NCI-H446 (cell line): ENCODE measurements around the gene RASD2.
A peak's percentile ranks its signal among the peaks of the same experiment; 100 is the strongest.

Experiments used
- DNase-seq, 2 experiments: peaks; one replicate each; lab custom pipeline; 2025; lab: John Stamatoyannopoulos, UW

Gene RASD2

GRCh38 chr22:35541254-35541748 lies 670 bp downstream of the RASD2 start:
- no peak for DNase-seq

DNA sequence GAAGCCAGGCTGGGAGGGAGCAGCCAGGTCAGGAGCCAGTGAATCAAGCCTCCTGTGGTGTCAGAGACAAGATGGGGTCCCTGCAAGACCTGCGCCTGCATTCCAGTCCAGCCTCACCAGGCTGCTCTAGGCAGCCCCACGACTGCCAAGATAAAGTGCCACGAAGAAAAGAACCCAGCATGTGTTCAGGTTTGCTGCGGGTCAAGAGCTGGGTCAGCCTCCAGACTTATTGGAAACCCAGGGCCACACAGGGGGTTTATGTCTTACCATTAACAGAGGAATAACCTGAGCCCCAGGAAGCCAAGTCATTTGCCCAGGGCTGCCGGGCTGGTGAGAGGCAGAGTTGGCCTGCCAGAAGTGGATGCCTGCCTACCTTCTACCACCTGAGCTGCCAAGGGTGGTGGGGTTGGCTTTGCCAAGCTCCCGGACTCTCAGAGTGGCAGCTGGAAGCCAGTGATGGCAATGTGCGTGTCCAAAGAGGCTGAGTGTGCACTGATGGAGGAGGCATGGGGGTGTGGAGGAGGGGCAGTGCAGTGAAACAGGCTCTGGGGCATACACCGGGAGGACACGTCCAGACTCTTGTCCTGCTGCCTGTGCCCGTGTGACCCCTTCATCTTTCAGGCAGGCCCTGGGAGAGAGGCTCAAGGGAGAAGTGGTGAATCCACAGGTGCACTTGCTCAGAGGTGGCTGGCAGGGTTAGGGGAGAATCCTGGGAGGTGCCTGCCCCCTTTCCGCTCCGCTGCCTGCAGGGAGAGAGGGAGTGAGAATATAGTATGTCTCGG lies 1.7 kb downstream of the RASD2 start:
- no peak for DNase-seq

DNA sequence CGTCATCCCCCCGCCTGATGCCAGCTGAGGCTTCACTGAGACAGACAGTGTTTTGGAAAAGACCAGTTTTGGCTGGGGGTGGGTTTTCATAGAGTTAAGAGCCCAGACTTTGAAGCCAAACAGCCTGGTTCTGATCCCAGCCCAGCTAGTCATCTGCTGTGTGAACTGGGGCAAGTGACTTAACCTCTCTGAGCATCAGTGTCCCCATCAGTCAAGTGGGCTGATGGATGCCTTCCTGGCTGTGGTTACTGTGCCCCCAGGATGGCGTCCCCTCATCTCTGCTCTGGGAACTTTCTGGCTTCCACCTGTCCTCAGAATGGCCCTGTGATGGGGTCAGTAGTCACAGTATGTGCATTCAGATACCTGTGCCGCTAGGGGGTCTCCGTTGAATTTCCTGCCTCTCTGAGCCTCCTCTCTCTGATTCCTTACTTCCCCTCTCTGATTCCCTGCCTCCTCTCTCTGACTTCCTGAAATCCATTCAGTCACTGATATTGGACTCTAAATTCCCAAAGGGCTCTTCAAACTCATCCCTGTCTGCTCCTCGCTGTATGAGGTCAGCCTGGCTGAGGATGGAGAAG lies 2.4 kb downstream of the RASD2 start:
- DNase-seq, result no peak

DNA sequence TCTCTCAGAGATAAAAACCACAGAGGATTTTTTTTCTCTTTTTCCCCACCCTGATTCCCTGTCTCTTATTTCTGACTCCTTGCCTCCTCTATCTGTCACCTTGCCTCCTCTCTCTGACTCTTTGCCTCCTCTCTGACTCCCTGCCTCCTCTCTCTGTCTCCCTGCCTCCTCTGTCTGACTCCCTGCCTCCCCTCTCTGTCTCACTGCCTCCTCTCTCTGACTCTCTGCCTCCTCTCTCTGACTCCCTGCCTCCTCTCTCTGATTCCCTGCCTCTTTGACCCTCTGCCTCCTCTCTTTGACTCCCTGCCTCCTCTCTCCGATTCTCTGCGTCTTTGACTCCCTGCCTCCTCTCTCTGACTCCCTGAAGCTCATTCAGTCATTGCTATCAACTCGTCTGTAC lies 3.1 kb downstream of the RASD2 start:
- no peak for DNase-seq

DNA sequence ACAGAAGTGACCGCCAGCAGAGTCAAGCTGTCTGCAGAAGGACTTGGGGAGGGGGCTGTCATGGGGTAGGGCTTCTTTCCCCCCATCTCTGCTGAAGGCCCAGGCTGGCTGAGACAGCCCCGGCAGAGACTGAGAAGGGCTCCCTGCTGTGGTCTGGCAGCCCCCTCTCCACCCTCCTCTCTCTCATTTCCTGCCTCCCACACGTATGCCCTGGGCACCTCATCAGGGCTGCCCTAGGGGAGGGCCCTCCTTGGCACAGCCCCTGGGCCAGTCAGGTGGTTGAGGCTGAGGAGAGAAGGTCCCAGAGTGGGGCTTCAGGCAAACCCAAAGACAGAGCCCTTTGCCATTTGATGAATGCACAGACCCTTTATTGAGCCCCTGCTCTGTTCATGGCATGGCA lies 3.6 kb downstream of the RASD2 start:
- DNase-seq, result no peak

DNA sequence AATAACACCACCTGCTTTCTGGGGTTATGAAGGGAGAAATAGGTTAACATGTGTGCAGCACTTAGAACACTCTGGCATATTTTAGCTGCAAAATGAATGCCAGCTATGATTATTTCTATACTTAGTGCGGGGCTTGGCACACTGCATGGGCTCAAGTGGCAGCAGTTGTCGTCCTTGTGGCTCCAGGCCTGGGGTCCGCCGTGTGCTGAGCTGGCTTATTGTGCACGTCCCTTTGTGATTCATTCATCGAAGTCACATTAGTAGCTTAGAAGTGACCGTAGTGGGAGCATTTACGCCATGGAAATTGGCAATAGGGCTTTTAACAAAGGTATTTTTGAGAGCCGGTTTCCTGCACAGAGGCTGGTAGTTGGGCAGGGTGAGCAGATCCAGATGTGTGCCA lies 4.2 kb downstream of the RASD2 start:
- DNase-seq, result no peak

DNA sequence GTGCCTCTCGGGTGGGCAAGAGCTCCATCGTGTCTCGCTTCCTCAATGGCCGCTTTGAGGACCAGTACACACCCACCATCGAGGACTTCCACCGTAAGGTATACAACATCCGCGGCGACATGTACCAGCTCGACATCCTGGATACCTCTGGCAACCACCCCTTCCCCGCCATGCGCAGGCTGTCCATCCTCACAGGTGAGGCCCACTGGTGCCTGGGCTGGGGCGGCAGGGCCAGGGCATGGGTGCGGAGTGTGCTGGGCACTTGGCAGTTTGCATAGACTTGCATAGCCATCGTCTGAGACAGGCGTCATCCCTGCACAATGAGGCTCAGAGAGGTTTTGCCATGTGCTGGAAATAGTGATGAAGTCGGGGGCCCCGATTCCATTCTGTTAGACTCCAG lies 6.3 kb downstream of the RASD2 start:
- DNase-seq, result no peak

DNA sequence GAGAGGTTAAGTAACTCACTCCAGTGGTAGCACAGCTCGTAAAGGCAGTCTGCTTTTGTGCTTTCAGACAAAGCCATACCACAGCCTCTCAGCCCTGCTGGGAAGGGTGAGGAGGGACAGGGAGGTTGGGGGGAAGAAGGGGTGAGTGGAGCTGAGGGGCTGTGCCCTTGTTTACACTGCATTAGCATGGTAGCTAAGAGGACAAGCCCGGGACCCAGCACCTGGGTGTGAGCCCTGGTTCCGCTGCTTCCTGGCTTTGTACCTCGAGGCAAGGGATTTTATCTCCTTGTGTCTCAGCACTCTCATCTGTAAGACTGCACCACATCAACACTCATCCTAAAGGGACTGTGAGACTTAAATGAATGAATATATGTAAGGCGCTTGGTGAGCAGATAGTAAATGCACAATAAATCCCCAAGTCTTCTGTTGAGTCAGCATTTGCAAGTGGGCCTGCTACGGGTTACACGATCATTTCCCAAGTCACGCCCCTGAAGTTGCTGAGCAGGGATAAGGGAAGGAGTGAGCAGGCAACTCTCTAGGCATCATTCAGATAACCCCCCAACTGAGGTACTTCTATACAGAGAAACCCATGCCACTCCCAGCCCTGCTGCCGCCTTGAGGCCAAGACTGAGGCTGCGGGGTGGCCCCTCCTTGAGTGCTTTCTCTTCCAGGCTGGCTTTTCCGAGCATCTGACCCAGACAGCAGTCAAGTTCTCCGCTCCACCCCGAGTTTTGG lies 7.5 kb downstream of the RASD2 start:
- DNase-seq, result no peak

DNA sequence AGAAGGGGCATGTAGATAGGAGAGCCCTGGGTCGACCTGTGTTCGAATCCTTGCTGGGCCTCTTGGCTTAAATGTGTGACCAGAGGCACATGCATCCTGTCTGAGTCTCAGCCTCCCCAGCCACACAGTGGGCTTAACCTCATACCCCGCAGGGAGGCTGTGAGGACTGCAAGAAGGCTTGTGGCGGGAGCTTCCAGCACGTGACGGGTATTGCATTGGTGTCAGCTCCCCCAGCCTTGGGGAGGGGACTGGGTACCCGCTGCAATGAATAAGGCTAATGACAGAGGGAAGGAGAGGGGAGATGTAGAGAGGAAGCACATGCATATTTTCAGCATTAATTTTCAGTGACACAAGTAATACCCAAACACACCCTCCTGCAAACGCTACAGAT lies 8.1 kb downstream of the RASD2 start:
- DNase-seq, result no peak

DNA sequence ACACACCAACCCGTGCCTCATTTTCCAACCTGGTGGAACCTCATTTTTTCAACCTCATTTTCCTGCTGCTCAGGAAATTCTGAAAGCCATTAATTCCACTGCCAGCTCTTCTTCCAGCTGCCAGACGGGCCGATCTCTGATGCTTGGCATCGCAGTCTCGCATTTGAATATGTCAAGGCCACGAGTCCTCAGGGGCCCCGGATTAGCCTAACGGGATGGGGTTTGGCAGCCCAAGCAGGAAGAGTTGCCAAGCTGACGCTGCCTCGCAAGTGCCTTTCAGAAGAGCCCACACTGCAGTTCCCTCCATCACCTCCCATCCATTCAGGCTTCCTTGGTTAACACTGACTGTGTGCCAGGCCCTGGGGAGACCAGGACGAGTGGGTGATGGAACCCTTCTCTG lies 8.7 kb downstream of the RASD2 start:
- DNase-seq, result peak; percentile 81 to 90

DNA sequence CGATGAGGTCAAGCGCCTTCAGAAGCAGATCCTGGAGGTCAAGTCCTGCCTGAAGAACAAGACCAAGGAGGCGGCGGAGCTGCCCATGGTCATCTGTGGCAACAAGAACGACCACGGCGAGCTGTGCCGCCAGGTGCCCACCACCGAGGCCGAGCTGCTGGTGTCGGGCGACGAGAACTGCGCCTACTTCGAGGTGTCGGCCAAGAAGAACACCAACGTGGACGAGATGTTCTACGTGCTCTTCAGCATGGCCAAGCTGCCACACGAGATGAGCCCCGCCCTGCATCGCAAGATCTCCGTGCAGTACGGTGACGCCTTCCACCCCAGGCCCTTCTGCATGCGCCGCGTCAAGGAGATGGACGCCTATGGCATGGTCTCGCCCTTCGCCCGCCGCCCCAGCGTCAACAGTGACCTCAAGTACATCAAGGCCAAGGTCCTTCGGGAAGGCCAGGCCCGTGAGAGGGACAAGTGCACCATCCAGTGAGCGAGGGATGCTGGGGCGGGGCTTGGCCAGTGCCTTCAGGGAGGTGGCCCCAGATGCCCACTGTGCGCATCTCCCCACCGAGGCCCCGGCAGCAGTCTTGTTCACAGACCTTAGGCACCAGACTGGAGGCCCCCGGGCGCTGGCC lies 11.0 kb downstream of the RASD2 start:
- no peak for DNase-seq

- DNase-seq, result peak in 1 of 2 experiments; percentile 32
These were observed 11.7 kb downstream of the RASD2 start for GRCh38 chr22:35552196-35552842.

GRCh38 chr22:35552846-35553245 lies 12.2 kb downstream of the RASD2 start:
- DNase-seq, result no peak

- no peak for DNase-seq
These were observed 12.7 kb downstream of the RASD2 start for GRCh38 chr22:35553341-35553740.

- DNase-seq, result no peak
These were observed 13.7 kb downstream of the RASD2 start for GRCh38 chr22:35554297-35554845.

GRCh38 chr22:35555483-35555890 lies 14.9 kb downstream of the RASD2 start:
- no peak for DNase-seq

- DNase-seq, result no peak
These were observed 15.4 kb downstream of the RASD2 start for GRCh38 chr22:35555946-35556547.

- no peak for DNase-seq
These were observed 16.0 kb downstream of the RASD2 start for GRCh38 chr22:35556666-35557065.

DNA sequence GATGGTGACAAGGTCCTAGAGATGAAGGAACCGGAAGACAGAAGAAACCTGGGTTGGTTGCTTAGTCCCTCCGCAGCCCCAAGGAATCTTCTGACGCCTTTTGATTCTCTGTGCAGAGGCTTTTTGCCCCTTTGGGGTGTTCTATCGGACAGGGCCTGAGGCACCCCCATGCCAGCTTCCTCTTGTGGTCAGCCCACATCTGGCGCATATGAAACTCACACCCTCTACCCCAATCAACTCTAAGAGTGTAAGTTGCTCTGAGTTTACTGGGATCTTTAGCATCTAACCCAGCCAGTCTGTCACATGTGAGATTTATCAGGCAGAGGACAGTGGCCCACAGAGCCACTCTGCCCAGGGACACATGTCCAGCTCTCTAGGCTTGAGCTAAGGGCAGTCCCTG lies 17.4 kb downstream of the RASD2 start:
- DNase-seq, result no peak

DNA sequence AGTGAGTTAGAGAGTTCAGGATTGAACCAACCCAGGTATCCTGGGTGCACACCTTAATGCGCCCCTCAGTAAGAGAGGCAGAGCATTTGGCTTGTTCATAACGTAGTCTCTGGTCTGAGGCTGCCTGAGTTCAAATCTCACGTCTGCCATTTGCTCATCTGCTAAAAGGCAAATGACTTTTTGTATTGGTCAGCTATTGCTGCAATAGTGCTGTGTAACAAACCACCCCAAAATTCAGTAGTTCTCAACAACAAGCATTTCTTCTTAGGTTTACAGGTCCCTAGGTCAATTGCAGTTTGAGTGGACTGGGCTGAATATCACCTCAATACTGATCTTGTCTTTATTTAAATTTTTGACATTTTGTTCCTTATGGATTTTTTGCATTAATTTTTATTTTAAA lies 18.1 kb downstream of the RASD2 start:
- no peak for DNase-seq

DNA sequence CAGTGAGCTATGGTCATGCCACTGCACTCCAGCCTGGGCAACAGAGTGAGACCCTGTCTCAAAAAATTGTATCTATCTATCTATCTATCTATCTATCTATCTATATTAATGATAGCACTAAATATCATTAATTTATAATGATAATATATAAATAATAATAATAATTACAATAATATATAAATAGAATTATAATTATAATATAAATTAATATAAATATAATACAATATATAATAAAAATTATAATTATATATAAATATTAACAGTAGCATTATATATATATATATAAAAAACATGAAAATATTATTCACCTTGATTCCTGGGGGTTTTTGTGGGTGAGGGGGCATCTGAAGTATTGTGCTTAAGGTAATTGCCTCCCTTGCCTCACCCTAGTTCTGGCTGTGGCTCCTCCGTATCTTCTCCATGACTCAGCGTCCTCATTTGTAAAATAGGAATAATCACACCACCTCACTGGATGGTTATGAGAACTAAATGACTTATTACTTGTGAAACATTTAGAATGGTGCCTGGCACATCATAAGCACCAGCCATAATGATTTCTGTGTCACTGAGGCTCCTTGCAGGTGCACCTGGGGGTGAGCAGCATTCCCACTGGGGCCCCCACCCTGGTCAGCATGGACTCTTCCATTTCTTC lies 18.8 kb downstream of the RASD2 start:
- DNase-seq, result no peak
